Heart right ventricle (tissue), 16 donors: ENCODE measurements around the gene HOXA10. TPM values are rescaled to one million over a fixed set of nuclear protein-coding genes. Genes with fewer than 3 reads are reported as not detected.
A peak's percentile ranks its signal among the peaks of the same experiment; 100 is the strongest.

ENCODE experiments used
- ATAC-seq, 8 donors: fragments of 200-7000 bp; cut with Tn5 transposase; one replicate each; pipeline ENCODE4 v1.9.1; 2020; ENCODE audit warnings: mild to moderate bottlenecking in 8 of 8, moderate library complexity in 8 of 8, moderate number of reproducible peaks in 1 of 8
- DNase-seq, 2 donors: peaks; one replicate each; pipeline ENCODE4 v3.0.0-alpha.2; 2020
- H3K27ac ChIP-seq, 10 donors: fragments of 200-600 bp; sonication (generic) in 2 of 10; one replicate each; pipeline versions ENCODE4 v1.5.0 to v1.8.0; 2020 to 2022; ENCODE audit warnings: mild to moderate bottlenecking in 3 of 10
- H3K27me3 ChIP-seq, 7 donors: fragments of 200-600 bp; one replicate each; pipeline ENCODE4 v1.8.0; 2021 to 2022; ENCODE audit warnings: mild to moderate bottlenecking in 2 of 7
- H3K36me3 ChIP-seq, 9 donors: fragments of 200-600 bp; sonication (generic) in 1 of 9; one replicate each; pipeline versions ENCODE4 v1.5.0 to v1.8.0; 2020 to 2022; ENCODE audit warnings: mild to moderate bottlenecking in 2 of 9
- H3K4me1 ChIP-seq, 9 donors: fragments of 200-600 bp; sonication (generic) in 1 of 9; one replicate each; pipeline versions ENCODE4 v1.5.0 to v1.8.0; 2020 to 2022; ENCODE audit warnings: mild to moderate bottlenecking in 4 of 9
- H3K4me3 ChIP-seq, 10 donors: fragments of 200-600 bp; sonication (generic) in 2 of 10; one replicate each; pipeline versions ENCODE4 v1.5.0 to v1.8.0; 2020 to 2022; ENCODE audit warnings: mild to moderate bottlenecking in 7 of 10, moderate library complexity in 2 of 10
- H3K9me3 ChIP-seq, 11 donors: fragments of 200-600 bp in 10 of 11; sonication (generic) in 2 of 11; one replicate each; pipeline versions ENCODE4 v1.5.0 to v1.8.0; 2013 to 2022; ENCODE audit warnings: mild to moderate bottlenecking in 2 of 11, control low read depth in 1 of 11, moderate library complexity in 1 of 11
- CTCF ChIP-seq, 9 donors: fragments of 200-600 bp; sonication (generic) in 2 of 9; IDR thresholded peaks; one replicate each; pipeline versions ENCODE4 v1.5.0 to v1.8.0; 2021 to 2022; ENCODE audit warnings: antibody characterized with exemption in 9 of 9, mild to moderate bottlenecking in 5 of 9, moderate library complexity in 1 of 9
- WGBS, 2 donors: extraction: QIAGEN DNeasy Blood & Tissue Kit; methylation state at CpG; one replicate each; pipeline ENCODE4 v1.1.7; 2013; ENCODE audit warnings: inconsistent platforms in 1 of 2; 5-methylcytosine and 5-hydroxymethylcytosine counted together
- intact Hi-C, 10 donors: fragments of 100-400 bp; cut with DNase I; formaldehyde crosslinking; loops; one replicate each; pipeline versions ENCODE4 v1.11.1 to v1.14.2; 2022
- polyA plus RNA-seq, 2 donors: library from polyadenylated mRNA; stranded (reverse); fragments of 200-250 nt; gene quantifications; one replicate each; pipeline ENCODE4 v1.2.3, GENCODE V29; 2013
- total RNA-seq, 10 donors: library from RNA; stranded (reverse); fragmentation: NEBNext Ultra II Directional in 3 of 10; extraction: Animal tissue kit (Norgen Biotek cat#: 25700) in 3 of 10; gene quantifications; one replicate each; pipeline versions ENCODE4 v1.2.1 to v1.2.4, GENCODE V29; 2021 to 2023
- donor health status: Arrhythmogenic right ventricular cardiomyopathy.
- donor health status: ischemic (EF 13 %, LVEDD 7.1; RV severe dilation, severe dysfunction).
- donor health status: healthy with polysubstance abuse.
- donor health status: DM: no; HTN: yes; CAD: no.
- donor health status: DM: no; HTN: no; CAD: no.
- donor health status: ischemic (EF 25% LVEDD 6.9; RV normal size, moderate dysfunction).
- donor health status: ischemic (EF 25% LVEDD 5.7; RV mildly dilated, moderate dysfunction).
- donor health status: healthy.
- donor health status: DM: yes; HTN: yes; CAD: no.
- donor health status: Ischemic cardiomyopathy.
- donor health status: ischemic (EF 35%, LVEDD 5.7; RV mildly dilated, moderate dysfunction).
- donor health status: nonischemic (EF 11% LVEDD 7.7; RV severe dilation, severe dysfunction).
- donor health status: DM: yes; HTN: yes; CAD: no.
- donor health status: PGD.
- donor health status: ischemic (EF 29% LVEDD 5.4; RV normal size, mild dysfunction).
- donor health status: nonischemic (EF 23%, LVEDD 6.1; RV moderate dilation, normal function).

HOXA10 gene
- total and polyA plus RNA-seq, 12 donors, result 0.03 to 0.19 TPM; not detected in 10

GRCh38 chr7:27199849-27200760, 26.0 kb upstream of the HOXA10 start, which contains the start of gene HOXA13:
Gene HOXA13, minus strand, starts transcription at chr7:27200091. Its CDS starts 14 bp downstream, at chr7:27200077.
- no peaks in the 10 kb centered on the region for H3K36me3 ChIP-seq
- 2% methylated on average over 76 to 97 of the region's 99 CpGs for WGBS, 2 donors
- no peaks in the 10 kb centered on the region for H3K9me3 ChIP-seq
- peaks cover 0 to 42% (median 24%) of the 10 kb centered on the region in 9 donors for H3K4me1 ChIP-seq
- no peak for TF ChIP-seq CTCF (IDR thresholded peaks at IDR 0.05)
- H3K27me3 ChIP-seq, result peaks cover 51 to 98% (median 97%) of the 10 kb centered on the region in 7 donors
- H3K4me3 ChIP-seq, result peak within 1 kb of the TSS in 8 of 10 donors; percentile 14 to 44 (median 31)
- DNase-seq, result no peak
- ATAC-seq, result peak in 4 of 8 donors; percentile 18 to 55 (median 32)
- intact Hi-C loops, result loop anchor here (5.0 to 10.0 kb wide), 14 partner anchors 377 to 897 kb away; no protein-coding TSS in a partner anchor
- no peak within 1 kb of the TSS for H3K27ac ChIP-seq

GRCh38 chr7:27198871-27199801, 25.0 kb upstream of the HOXA10 start:
- Histone ChIP-seq H3K9me3 (no peaks in the 10 kb centered on the region), H3K27ac (no peak overlapping the region), H3K4me3 (peak overlapping the region in 5 of 10 donors; percentile 3 to 27 (median 18)), H3K36me3 (no peaks in the 10 kb centered on the region), H3K4me1 (peaks cover 0 to 37% (median 20%) of the 10 kb centered on the region in 9 donors), H3K27me3 (peaks cover 44 to 98% (median 97%) of the 10 kb centered on the region in 7 donors)
- no peak for DNase-seq
- ATAC-seq, result peak in 1 of 8 donors; percentile 10
- WGBS, 2 donors, result 1 to 3% methylated on average over 80 to 93 of the region's 93 CpGs
- intact Hi-C loops, result loop anchor here (5.0 to 10.0 kb wide), 11 partner anchors 378 to 898 kb away; no protein-coding TSS in a partner anchor
- TF ChIP-seq CTCF (IDR thresholded peaks at IDR 0.05), result no peak

- Histone ChIP-seq H3K4me3 (no peak overlapping the region), H3K27ac (no peak overlapping the region), H3K27me3 (peaks cover 46 to 98% (median 97%) of the 10 kb centered on the region in 7 donors), H3K36me3 (no peaks in the 10 kb centered on the region), H3K9me3 (no peaks in the 10 kb centered on the region), H3K4me1 (peaks cover 0 to 42% (median 22%) of the 10 kb centered on the region in 9 donors)
- DNase-seq, result no peak
- intact Hi-C loops, result loop anchor here (5.0 to 10.0 kb wide), 11 partner anchors 379 to 899 kb away; no protein-coding TSS in a partner anchor
- ATAC-seq, result no peak
- no peak for TF ChIP-seq CTCF (IDR thresholded peaks at IDR 0.05)
- WGBS, 2 donors, result 6 to 10% methylated on average over 29 of the region's 29 CpGs
Measured at GRCh38 chr7:27198138-27198841, 24.2 kb upstream of the HOXA10 start.
